Fibroblast of skin of left biceps (primary cell): ENCODE data around the gene DOP1B.
"Not testable (repeated sequence)": the region's sequence is repeated elsewhere in the genome, so short reads cannot be mapped to it uniquely, and the experiment has no call there.

Source experiments
- DNase-seq, 2 experiments: peaks; one replicate each; pipeline ENCODE4 v3.0.0-alpha.2; 2013; ENCODE audit warnings: low read depth in 2 of 2

DOP1B gene

GRCh38 chr21:36156815-36157670 lies at the start of gene DOP1B:
Gene DOP1B, plus strand, starts transcription at chr21:36156824. Its CDS starts 7,910 bp downstream, at chr21:36164734.
- no peak for DNase-seq

- DNase-seq, result no peak
Observed at GRCh38 chr21:36109868-36110267, 46.8 kb upstream of the DOP1B start.

- DNase-seq, result no peak
Observed at GRCh38 chr21:36111238-36111637, 45.4 kb upstream of the DOP1B start.

GRCh38 chr21:36113647-36114428 lies 42.8 kb upstream of the DOP1B start:
- no peak for DNase-seq

- DNase-seq, result no peak
Observed at GRCh38 chr21:36115138-36115730, 41.4 kb upstream of the DOP1B start.

- no peak for DNase-seq
Observed at GRCh38 chr21:36117286-36117741, 39.3 kb upstream of the DOP1B start.

- DNase-seq, result no peak
Observed at GRCh38 chr21:36120304-36120888, 36.2 kb upstream of the DOP1B start.

- DNase-seq, result no peak
Observed at GRCh38 chr21:36122977-36123376, 33.6 kb upstream of the DOP1B start.

GRCh38 chr21:36124395-36124794 lies 32.2 kb upstream of the DOP1B start:
- DNase-seq, result no peak

GRCh38 chr21:36125512-36126207 lies 31.0 kb upstream of the DOP1B start:
- no peak for DNase-seq

GRCh38 chr21:36126208-36126565 lies 30.4 kb upstream of the DOP1B start:
- no peak for DNase-seq

GRCh38 chr21:36126621-36127110 lies 30.0 kb upstream of the DOP1B start:
- DNase-seq, result no peak

- DNase-seq, result no peak
Observed at GRCh38 chr21:36127250-36127904, 29.2 kb upstream of the DOP1B start.

- DNase-seq, result no peak
Observed at GRCh38 chr21:36127977-36128376, 28.6 kb upstream of the DOP1B start.

GRCh38 chr21:36129219-36129618 lies 27.4 kb upstream of the DOP1B start:
- no peak for DNase-seq

- not testable (repeated sequence) for DNase-seq
Observed at GRCh38 chr21:36130414-36130762, 26.2 kb upstream of the DOP1B start.

- DNase-seq, result not testable (repeated sequence)
Observed at GRCh38 chr21:36130839-36131238, 25.8 kb upstream of the DOP1B start.

GRCh38 chr21:36132696-36133095 lies 23.9 kb upstream of the DOP1B start:
- no peak for DNase-seq

GRCh38 chr21:36134803-36135390 lies 21.7 kb upstream of the DOP1B start, which contains the start of gene CBR3:
Gene CBR3, plus strand, starts transcription at chr21:36135079. Its CDS starts 114 bp downstream, at chr21:36135193.
- DNase-seq, result no peak

GRCh38 chr21:36135391-36136102 lies 21.1 kb upstream of the DOP1B start:
- DNase-seq, result no peak
